WTC11 (cell line): ENCODE measurements around the gene ASCC1. TPM values are rescaled to one million over a fixed set of nuclear protein-coding genes. Genes with fewer than 3 reads are reported as not detected.

Source experiments
- ATAC-seq: fragments of 200-7000 bp; cut with Tn5 transposase; 2 replicates; pipeline ENCODE4 v1.10.0; 2021; ENCODE audit warnings: mild to moderate bottlenecking, moderate library complexity
- CTCF ChIA-PET: fragments of 300-600 bp; sonication (Branson Sonifier 250); formaldehyde crosslinking; loops from one replicate; lab custom pipeline; 2021; ENCODE audit warnings: antibody characterized with exemption; lab: Charles Lee
- POLR2A ChIA-PET: fragments of 350-600 bp; sonication (Branson Sonifier 250); formaldehyde crosslinking; loops from one replicate; lab custom pipeline; 2021; ENCODE audit warnings: antibody characterized with exemption; lab: Charles Lee
- DNase-seq: peaks from one replicate; pipeline ENCODE4 v3.0.0; 2021; ENCODE audit warnings: low spot score
- H3K27ac Mint-ChIP-seq: 2 replicates; pipeline ENCODE4 v1.8.0; 2021; ENCODE audit warnings: mixed read lengths
- H3K27me3 Mint-ChIP-seq: 2 replicates; pipeline ENCODE4 v1.8.0; 2021; ENCODE audit warnings: low read depth, mild to moderate bottlenecking, moderate library complexity, mixed read lengths
- H3K36me3 Mint-ChIP-seq: 2 replicates; pipeline ENCODE4 v1.8.0; 2021; ENCODE audit warnings: mixed read lengths
- H3K4me1 Mint-ChIP-seq: 2 replicates; pipeline ENCODE4 v1.8.0; 2022; ENCODE audit warnings: mixed read lengths
- H3K4me3 Mint-ChIP-seq: 2 replicates; pipeline ENCODE4 v1.8.0; 2021; ENCODE audit warnings: mild to moderate bottlenecking, moderate library complexity, mixed read lengths
- H3K9me3 Mint-ChIP-seq: 2 replicates; pipeline ENCODE4 v1.8.0; 2021; ENCODE audit warnings: mixed read lengths
- CBFB ChIP-seq: sonication (generic); formaldehyde crosslinking; IDR thresholded peaks from 2 replicates; pipeline ENCODE4 v1.8.1; 2022; ENCODE audit warnings: mild to moderate bottlenecking, low read depth, missing genetic modification reagents
- CTCF ChIP-seq: fragments of 200-600 bp; IDR thresholded peaks from 2 replicates; pipeline ENCODE4 v1.8.0; 2022; ENCODE audit warnings: antibody characterized with exemption
- ETV6 ChIP-seq: sonication (generic); formaldehyde crosslinking; IDR thresholded peaks from 2 replicates; pipeline ENCODE4 v1.8.1; 2022; ENCODE audit warnings: mild to moderate bottlenecking, missing genetic modification reagents
- JAZF1 ChIP-seq: fragments of 250-450 bp; sonication (Bioruptor Pico); IDR thresholded peaks from 2 replicates; pipeline ENCODE4 v1.9.0; 2021; ENCODE audit warnings: moderate library complexity, mild to moderate bottlenecking, inconsistent platforms
- KAT7 ChIP-seq: sonication (generic); formaldehyde crosslinking; IDR thresholded peaks from 2 replicates; pipeline ENCODE4 v1.8.1; 2023; ENCODE audit warnings: missing genetic modification reagents, mild to moderate bottlenecking, borderline replicate concordance
- MLX ChIP-seq: sonication (generic); formaldehyde crosslinking; IDR thresholded peaks from 2 replicates; pipeline ENCODE4 v1.8.1; 2023; ENCODE audit warnings: mild to moderate bottlenecking, missing genetic modification reagents, moderate library complexity
- NFYB ChIP-seq: sonication (generic); formaldehyde crosslinking; conservative IDR thresholded peaks from 2 replicates; pipeline ENCODE4 v1.8.0; 2022; ENCODE audit warnings: low read depth, missing genetic modification reagents
- STAT6 ChIP-seq: sonication (generic); formaldehyde crosslinking; conservative IDR thresholded peaks from 2 replicates; pipeline ENCODE4 v1.8.1; 2023; ENCODE audit warnings: mild to moderate bottlenecking, low read depth, missing genetic modification reagents, moderate library complexity
- TEAD4 ChIP-seq: sonication (generic); formaldehyde crosslinking; IDR thresholded peaks from 2 replicates; pipeline ENCODE4 v1.8.0; 2022; ENCODE audit warnings: mild to moderate bottlenecking, missing genetic modification reagents
- USF1 ChIP-seq: sonication (generic); formaldehyde crosslinking; IDR thresholded peaks from 2 replicates; pipeline ENCODE4 v1.8.0; 2022; ENCODE audit warnings: mild to moderate bottlenecking, missing genetic modification reagents
- ZNF121 ChIP-seq: sonication (generic); formaldehyde crosslinking; IDR thresholded peaks from 2 replicates; pipeline ENCODE4 v1.8.0; 2023; ENCODE audit warnings: missing genetic modification reagents
- ZNF219 ChIP-seq: sonication (generic); formaldehyde crosslinking; IDR thresholded peaks from 2 replicates; pipeline ENCODE4 v1.8.0; 2023; ENCODE audit warnings: missing genetic modification reagents, mild to moderate bottlenecking, borderline replicate concordance
- ZNF671 ChIP-seq: fragments of 250-450 bp; sonication (Bioruptor Pico); IDR thresholded peaks from 2 replicates; pipeline ENCODE4 v1.8.0; 2021; ENCODE audit warnings: mild to moderate bottlenecking
- total RNA-seq: library from RNA; stranded (reverse); gene quantifications from 3 replicates; pipeline ENCODE4 v1.2.3, GENCODE V29; 2021
- TF ChIP-seq, protein P1 (sequence below): sonication (generic); formaldehyde crosslinking; IDR thresholded peaks from 2 replicates; pipeline ENCODE4 v1.8.0; 2023; ENCODE audit warnings: missing genetic modification reagents, mild to moderate bottlenecking, borderline replicate concordance
- TF ChIP-seq, protein P2 (sequence below): fragments of 250-450 bp; sonication (Bioruptor Pico); IDR thresholded peaks from 2 replicates; pipeline ENCODE4 v1.9.0; 2021; ENCODE audit warnings: mild to moderate bottlenecking, borderline replicate concordance
- TF ChIP-seq, protein P3 (sequence below): sonication (generic); formaldehyde crosslinking; IDR thresholded peaks from 2 replicates; pipeline ENCODE4 v1.8.1; 2022; ENCODE audit warnings: mild to moderate bottlenecking, missing genetic modification reagents, moderate library complexity, borderline replicate concordance
- TF ChIP-seq, protein P4 (sequence below): sonication (generic); formaldehyde crosslinking; IDR thresholded peaks from 2 replicates; pipeline ENCODE4 v1.8.1; 2023; ENCODE audit warnings: mild to moderate bottlenecking, missing genetic modification reagents

Gene ASCC1
- total RNA-seq, 1 experiment from 2014 or later = 30.4 TPM

GRCh38 chr10:72110673-72111401 is 105.2 kb downstream of the ASCC1 start (continued):
- TF ChIP-seq, protein P1, sequence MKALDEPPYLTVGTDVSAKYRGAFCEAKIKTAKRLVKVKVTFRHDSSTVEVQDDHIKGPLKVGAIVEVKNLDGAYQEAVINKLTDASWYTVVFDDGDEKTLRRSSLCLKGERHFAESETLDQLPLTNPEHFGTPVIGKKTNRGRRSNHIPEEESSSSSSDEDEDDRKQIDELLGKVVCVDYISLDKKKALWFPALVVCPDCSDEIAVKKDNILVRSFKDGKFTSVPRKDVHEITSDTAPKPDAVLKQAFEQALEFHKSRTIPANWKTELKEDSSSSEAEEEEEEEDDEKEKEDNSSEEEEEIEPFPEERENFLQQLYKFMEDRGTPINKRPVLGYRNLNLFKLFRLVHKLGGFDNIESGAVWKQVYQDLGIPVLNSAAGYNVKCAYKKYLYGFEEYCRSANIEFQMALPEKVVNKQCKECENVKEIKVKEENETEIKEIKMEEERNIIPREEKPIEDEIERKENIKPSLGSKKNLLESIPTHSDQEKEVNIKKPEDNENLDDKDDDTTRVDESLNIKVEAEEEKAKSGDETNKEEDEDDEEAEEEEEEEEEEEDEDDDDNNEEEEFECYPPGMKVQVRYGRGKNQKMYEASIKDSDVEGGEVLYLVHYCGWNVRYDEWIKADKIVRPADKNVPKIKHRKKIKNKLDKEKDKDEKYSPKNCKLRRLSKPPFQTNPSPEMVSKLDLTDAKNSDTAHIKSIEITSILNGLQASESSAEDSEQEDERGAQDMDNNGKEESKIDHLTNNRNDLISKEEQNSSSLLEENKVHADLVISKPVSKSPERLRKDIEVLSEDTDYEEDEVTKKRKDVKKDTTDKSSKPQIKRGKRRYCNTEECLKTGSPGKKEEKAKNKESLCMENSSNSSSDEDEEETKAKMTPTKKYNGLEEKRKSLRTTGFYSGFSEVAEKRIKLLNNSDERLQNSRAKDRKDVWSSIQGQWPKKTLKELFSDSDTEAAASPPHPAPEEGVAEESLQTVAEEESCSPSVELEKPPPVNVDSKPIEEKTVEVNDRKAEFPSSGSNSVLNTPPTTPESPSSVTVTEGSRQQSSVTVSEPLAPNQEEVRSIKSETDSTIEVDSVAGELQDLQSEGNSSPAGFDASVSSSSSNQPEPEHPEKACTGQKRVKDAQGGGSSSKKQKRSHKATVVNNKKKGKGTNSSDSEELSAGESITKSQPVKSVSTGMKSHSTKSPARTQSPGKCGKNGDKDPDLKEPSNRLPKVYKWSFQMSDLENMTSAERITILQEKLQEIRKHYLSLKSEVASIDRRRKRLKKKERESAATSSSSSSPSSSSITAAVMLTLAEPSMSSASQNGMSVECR (CRISPR knock-in tag) = no peak
- no peak for TF ChIP-seq TEAD4
- no peak for TF ChIP-seq NFYB (CRISPR knock-in tag)
- TF ChIP-seq CTCF = no peak
- no peak for TF ChIP-seq USF1 (CRISPR knock-in tag)
- TF ChIP-seq ZNF121 (CRISPR knock-in tag) = no peak
- TF ChIP-seq MLX (CRISPR knock-in tag) = no peak
- TF ChIP-seq, protein P2, sequence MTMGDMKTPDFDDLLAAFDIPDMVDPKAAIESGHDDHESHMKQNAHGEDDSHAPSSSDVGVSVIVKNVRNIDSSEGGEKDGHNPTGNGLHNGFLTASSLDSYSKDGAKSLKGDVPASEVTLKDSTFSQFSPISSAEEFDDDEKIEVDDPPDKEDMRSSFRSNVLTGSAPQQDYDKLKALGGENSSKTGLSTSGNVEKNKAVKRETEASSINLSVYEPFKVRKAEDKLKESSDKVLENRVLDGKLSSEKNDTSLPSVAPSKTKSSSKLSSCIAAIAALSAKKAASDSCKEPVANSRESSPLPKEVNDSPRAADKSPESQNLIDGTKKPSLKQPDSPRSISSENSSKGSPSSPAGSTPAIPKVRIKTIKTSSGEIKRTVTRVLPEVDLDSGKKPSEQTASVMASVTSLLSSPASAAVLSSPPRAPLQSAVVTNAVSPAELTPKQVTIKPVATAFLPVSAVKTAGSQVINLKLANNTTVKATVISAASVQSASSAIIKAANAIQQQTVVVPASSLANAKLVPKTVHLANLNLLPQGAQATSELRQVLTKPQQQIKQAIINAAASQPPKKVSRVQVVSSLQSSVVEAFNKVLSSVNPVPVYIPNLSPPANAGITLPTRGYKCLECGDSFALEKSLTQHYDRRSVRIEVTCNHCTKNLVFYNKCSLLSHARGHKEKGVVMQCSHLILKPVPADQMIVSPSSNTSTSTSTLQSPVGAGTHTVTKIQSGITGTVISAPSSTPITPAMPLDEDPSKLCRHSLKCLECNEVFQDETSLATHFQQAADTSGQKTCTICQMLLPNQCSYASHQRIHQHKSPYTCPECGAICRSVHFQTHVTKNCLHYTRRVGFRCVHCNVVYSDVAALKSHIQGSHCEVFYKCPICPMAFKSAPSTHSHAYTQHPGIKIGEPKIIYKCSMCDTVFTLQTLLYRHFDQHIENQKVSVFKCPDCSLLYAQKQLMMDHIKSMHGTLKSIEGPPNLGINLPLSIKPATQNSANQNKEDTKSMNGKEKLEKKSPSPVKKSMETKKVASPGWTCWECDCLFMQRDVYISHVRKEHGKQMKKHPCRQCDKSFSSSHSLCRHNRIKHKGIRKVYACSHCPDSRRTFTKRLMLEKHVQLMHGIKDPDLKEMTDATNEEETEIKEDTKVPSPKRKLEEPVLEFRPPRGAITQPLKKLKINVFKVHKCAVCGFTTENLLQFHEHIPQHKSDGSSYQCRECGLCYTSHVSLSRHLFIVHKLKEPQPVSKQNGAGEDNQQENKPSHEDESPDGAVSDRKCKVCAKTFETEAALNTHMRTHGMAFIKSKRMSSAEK (CRISPR knock-in tag) = no peak
- TF ChIP-seq CBFB (CRISPR knock-in tag) = no peak
- TF ChIP-seq KAT7 (CRISPR knock-in tag) = no peak

GRCh38 chr10:72109636-72110157 is 106.4 kb downstream of the ASCC1 start:
- POLR2A ChIA-PET = no interaction called here
- peak overlapping the region; percentile 34; the same call in 1 of the 2 replicates for H3K27ac Mint-ChIP-seq
- CTCF ChIA-PET = no interaction called here
- TF ChIP-seq NFYB (CRISPR knock-in tag) (no peak), ZNF219 (CRISPR knock-in tag) (no peak), ZNF671 (CRISPR knock-in tag) (no peak), JAZF1 (no peak), ETV6 (CRISPR knock-in tag) (no peak), STAT6 (CRISPR knock-in tag) (no peak), CBFB (CRISPR knock-in tag) (no peak)
- TF ChIP-seq, protein P3, sequence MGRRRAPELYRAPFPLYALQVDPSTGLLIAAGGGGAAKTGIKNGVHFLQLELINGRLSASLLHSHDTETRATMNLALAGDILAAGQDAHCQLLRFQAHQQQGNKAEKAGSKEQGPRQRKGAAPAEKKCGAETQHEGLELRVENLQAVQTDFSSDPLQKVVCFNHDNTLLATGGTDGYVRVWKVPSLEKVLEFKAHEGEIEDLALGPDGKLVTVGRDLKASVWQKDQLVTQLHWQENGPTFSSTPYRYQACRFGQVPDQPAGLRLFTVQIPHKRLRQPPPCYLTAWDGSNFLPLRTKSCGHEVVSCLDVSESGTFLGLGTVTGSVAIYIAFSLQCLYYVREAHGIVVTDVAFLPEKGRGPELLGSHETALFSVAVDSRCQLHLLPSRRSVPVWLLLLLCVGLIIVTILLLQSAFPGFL (CRISPR knock-in tag) = no peak
- TF ChIP-seq, protein P4, sequence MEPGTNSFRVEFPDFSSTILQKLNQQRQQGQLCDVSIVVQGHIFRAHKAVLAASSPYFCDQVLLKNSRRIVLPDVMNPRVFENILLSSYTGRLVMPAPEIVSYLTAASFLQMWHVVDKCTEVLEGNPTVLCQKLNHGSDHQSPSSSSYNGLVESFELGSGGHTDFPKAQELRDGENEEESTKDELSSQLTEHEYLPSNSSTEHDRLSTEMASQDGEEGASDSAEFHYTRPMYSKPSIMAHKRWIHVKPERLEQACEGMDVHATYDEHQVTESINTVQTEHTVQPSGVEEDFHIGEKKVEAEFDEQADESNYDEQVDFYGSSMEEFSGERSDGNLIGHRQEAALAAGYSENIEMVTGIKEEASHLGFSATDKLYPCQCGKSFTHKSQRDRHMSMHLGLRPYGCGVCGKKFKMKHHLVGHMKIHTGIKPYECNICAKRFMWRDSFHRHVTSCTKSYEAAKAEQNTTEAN (CRISPR knock-in tag) = no peak

More at GRCh38 chr10:72109636-72110157, 106.4 kb downstream of the ASCC1 start:
- Mint-ChIP-seq H3K27me3 (no peaks in the 10 kb centered on the region), H3K4me3 (no peak overlapping the region), H3K4me1 (no peaks in the 10 kb centered on the region), H3K36me3 (no peaks in the 10 kb centered on the region), H3K9me3 (no peaks in the 10 kb centered on the region)
- DNase-seq (no peak), ATAC-seq (no peak)
